GM21526 (cell line): ENCODE results near the gene S1PR2.
"Not testable (repeated sequence)": the region's sequence is repeated elsewhere in the genome, so short reads cannot be mapped to it uniquely, and the experiment has no call there.

Source experiments
- ATAC-seq: cut with Tn5 transposase; IDR thresholded peaks from one replicate; pipeline ENCODE4 v1.9.1; 2021; ENCODE audit warnings: moderate library complexity; ENCODE audit not compliant: unreplicated experiment, low FRiP score

S1PR2 gene

DNA sequence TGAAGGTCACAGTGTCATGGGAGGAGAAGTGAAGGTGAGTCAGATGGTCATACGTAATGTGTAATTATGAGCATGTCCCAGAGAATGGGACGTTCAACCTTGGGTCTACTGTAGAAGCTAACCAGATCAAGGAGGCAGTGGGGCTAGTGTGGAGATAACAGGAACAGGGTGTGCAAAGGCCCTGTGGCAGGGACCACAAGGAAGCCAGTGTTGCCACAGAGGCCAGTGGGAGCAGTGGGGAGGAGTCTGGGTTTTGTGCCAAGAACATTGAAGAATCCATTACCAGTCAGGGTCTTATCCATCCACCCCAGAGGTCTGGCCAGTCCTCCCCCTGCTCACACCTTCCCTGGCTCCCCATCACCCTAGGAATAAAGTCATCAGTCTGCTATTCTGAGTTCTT, 24.2 kb upstream of the S1PR2 start:
- ATAC-seq, result no peak

DNA sequence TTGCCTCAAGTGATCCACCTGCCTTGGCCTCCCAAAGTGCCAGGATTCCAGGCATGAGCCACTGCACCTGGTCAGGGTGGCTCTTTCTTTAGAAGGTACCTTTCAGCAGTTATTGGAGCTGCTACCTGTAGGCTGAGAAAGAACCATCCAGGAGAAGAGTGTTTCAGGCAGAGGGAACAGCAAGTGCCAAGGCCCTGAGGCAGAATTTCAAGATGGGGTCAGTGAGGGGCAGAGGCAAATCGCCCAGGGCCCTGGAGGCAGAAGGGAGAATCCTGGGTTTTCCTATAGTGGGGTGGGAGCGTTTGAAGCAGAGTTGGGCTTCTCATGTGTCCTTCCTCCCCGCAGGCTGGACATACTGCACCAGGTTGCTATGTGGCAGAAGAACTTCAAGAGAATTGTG, 23.1 kb upstream of the S1PR2 start:
- ATAC-seq, result no peak

DNA sequence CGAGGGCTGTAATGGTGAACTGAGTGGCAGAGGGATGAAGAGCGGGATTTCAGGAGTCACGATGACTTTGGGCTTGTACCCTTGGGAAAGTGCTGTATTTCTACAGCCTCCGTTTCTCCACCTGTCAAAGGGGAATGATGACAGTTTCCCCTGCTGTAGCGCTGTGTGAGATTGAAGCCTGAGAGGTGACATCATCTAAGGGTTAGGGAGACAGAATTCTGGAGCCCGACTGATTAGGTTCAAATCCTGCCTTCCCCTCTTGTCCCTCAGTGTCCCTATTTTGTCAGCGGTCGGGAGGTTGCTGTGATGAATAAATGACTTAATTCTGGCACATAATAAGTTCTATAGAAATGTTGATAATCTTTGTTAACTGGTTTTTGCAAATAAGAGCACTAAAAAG, 21.6 kb upstream of the S1PR2 start:
- no peak for ATAC-seq

- ATAC-seq, result peak; percentile 77
Measured at GRCh38 chr19:10251792-10252694, 20.9 kb upstream of the S1PR2 start, which contains the start of gene MRPL4. Gene MRPL4 (plus strand): TSS chr19:10252214. CDS start chr19:10252254, 40 bp downstream.

DNA sequence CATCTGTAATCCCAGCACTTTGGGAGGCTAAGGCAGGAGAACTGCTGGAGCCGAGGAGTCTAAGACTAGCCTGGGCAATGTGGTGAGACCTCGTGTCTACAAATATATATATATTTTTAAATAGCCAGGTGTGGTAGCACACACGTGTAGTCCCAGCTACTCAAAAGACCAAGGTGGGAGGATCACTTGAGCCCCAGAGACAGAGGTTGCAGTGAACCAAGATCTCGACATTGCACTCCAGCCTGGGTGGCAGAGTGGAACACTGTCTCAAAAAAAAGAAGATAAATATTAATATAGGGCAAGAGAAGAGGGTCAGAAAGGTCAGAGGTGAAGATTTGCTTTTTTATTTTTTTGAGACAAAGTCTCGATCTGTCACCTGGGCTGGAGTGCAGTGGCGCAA, 15.4 kb upstream of the S1PR2 start:
- ATAC-seq, result no peak

- no peak for ATAC-seq
Measured at GRCh38 chr19:10245189-10245939, 14.2 kb upstream of the S1PR2 start.

DNA sequence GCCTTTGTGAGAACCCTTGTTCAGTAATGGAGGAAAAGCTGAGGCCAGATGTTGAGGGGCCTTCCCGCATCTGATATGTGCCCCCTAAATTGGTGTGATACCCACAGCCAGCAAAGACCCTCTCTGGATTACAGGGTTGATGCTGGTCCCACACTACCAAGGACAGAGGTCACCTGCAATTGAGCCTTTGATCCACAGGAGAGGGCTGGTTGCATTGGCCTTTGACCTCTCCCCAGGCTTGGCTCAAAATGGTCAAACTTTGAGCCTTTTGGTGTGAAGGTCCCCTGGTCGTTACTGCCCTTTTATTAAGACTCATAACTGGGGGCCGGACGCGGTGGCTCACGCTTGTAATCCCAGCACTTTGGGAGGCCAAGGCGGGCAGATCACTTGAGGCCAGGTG, 12.5 kb upstream of the S1PR2 start:
- no peak for ATAC-seq

- ATAC-seq, result not testable (repeated sequence)
Measured at GRCh38 chr19:10241826-10242449, 10.8 kb upstream of the S1PR2 start.

DNA sequence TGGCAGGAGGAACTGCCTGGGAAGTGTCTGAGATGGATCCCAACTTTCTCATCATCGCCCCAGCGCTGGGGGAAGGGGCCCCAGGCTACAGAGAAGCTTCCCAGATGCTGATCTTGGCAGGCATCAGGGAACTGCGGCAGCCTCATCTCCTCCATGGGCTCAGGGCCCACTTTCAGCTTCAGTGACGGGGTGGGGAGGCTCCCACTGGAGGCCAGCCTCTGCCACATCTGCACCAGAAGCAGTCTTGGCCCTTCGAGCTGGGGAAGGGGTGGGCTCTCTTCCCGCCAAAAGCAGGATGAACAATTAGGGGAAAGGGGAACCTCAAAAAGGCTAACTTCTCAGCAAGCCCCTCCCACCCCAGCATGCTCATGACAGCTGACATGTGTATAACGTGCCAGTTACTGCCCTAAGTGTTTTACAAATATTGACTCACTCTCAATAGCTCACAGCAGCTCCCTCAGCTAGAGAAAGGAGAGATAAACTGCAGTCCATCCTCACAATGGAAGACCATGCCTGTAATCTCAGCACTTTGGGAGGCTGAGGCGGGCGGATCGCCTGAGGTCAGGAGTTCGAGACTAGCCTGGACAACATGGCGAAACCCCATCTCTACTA, 7.1 kb upstream of the S1PR2 start:
- ATAC-seq, result no peak

GRCh38 chr19:10237702-10238101, 6.6 kb upstream of the S1PR2 start:
- ATAC-seq, result no peak

DNA sequence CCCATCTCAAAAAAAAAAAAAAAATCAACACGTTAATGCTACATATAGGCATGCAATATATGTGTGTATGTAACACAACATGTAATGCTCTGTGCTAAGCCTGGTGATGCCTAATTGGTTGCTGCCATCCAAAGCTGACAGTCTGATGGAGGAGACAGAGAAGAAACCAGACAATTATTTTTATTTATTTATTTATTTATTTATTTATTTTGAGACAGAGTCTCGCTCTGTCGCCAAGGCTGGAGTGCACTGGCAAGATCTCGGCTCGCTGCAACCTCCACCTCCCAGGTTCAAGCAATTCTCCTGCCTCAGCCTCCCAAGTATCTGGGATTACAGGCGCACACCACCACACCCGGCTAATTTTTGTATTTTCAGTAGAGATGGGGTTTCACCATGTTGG, 4.3 kb upstream of the S1PR2 start:
- not testable (repeated sequence) for ATAC-seq

DNA sequence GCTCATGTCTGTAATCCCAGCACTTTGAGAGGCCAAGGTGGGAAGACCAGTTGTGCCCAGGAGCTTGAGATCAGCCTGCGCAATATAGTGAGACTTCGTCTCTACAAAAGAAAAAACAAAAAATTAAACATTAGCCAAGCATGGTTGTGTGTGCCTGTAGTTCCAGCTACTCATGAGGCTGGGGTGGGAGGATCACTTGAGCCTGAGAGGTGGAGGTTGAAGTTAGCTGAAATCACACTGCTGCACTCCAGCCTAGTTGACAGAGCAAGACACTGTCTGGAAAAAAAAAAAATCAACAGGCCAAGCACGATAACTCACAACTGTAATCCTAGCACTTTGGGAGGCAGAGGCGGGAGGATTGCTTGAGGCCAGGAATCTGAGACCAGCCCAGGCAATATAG, 3.9 kb upstream of the S1PR2 start:
- no peak for ATAC-seq

DNA sequence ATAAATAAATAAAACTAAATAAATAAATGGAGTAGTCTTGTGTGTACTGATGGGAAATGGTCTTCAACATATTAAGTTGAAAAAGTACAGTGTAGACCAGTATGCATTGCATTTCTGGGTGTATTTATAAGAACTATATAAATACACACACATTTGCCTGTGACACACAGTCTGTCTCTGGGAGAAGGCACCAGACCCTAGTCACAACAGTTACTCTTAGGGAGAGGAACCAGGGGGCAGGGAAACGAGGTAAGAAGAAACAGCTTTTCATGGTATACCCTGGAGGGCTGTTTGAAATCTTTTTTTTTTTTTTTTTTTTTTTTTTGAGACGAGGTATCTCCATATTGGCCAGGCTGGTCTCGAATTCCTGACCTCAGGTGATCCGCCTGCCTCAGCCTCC, 2.8 kb upstream of the S1PR2 start:
- ATAC-seq, result no peak

DNA sequence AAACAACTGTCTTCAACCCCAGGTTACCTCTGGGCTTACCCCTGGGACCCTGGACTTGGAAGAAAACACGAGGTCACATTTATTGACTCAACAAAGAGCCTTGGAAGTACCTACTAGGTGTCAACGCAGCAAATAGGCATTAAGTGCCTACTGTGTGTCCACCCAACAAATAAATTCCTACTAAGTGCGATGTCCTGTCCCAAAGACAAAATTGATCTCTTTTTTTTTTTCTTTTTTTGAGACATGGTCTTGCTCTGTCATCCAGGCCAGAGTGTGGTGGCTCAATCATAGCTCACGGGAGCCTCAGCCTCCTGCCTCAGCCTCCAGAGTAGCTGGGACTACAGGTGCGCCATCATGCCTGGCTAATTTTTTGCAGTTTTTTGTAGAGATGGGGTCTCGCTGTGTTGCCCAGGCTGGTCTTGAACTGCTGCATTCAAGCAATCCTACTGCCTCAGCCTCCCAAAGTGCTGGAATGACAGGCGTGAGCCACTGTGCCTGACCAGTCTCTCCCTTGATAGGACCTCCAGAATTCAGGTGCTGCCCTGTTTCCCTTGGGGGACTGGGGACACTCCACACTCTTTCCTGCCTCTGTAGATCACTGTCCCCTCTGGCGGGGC, 589 bp upstream of the S1PR2 start:
- no peak for ATAC-seq

GRCh38 chr19:10230173-10230860, 814 bp downstream of the S1PR2 start:
- ATAC-seq, result no peak

DNA sequence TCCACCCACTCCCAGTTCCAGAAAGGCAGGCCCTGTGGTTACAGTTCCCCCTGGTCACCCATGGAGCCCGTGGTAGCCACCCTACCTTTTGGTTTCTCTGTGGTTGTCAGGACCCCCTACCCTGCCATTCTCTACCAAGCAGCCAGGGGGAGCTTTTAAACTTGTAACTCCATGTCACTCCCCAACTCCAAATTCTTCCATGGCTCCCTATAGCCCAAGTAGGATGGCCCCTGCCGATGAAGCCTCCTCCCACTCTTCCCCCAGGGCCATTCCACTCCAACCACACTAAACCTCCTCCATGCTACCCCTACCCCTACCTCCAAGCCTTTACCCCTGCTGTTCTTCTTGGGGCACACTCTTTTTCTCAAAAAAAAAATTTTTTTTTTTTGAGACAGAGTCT, 2.2 kb downstream of the S1PR2 start:
- ATAC-seq, result no peak

DNA sequence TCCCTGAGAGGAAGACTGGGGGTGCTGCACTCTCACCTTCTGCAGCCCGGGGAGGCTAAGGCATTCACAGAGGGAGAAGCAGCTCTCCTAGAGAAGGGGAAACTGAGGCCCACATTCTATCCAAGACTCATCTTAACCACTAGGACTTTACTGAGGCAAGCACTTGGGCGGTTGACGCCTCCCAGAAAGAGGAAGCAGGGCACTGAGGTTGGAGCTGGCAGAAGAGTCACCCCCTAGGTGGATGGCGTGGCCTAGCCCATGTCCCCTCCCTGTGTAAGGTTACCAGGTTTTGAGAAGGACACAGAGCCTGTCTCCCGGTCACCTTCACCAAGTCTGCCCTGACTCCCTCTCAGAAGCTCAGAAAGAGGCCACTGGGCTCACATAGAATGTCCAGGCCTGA, 2.7 kb downstream of the S1PR2 start:
- ATAC-seq, result no peak

DNA sequence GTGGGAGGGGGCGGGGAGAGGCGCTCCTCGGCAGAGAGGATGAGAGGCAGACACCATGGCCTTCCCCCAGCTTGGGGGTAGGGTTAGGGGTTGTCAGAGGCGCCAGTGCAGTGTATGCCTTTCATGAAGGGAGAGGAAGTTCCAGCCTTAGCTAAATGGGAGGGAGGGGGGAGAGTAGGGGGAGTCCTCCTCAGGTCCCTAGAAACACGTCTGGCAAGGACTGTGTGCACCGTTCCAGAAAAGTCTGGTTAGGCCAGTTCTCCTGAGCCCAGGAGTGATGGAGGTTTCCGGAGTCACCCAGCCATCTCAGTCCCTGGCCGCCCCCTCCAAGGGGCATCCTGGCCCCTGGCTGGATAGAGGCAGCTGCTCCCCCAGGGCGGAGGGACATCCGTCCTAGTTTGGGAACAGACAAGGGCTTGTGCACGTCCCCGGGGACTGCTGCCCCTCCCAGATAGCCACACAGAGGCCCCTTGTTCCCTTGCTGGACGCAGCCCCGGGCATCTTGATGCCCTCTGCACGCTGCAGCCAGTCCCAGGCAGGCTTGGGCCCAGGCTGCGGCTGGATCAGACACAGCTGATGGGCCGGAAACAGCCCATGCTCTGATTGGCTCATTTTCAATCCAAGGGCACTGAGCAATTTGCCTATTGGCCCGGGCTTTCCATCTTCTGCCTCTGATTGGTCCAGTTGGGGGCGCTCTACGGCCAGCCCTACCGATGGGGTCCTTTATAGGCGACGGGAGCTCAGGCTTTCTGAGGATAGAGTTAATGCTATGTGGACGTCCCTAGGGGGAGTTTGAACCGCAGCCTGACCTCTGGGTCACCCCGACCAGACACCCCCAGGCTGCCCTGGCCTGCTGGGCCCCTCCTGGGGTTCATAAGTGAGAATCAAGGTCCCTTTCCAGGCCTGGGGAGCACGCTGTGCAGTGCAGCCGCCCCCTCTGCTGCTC, 3.8 kb downstream of the S1PR2 start:
- ATAC-seq, result no peak
